Stimulated activated CD8-positive, alpha-beta memory T cell treated with anti-CD3 and anti-CD28 coated beads, Interleukin-12 subunit alpha, Interleukin-12 subunit beta, amount 100 ng/mL, for 24 hours (primary cell): ENCODE data around the gene UFSP2.

Experiments
- DNase-seq: peaks from one replicate; pipeline ENCODE4 v3.0.0-alpha.2; 2020; ENCODE audit errors: extremely low read depth

The UFSP2 gene

GRCh38 chr4:185426960-185427688 is 1.4 kb upstream of the UFSP2 start:
- DNase-seq, result no peak

- no peak for DNase-seq
These were observed 688 bp downstream of the UFSP2 start for GRCh38 chr4:185424905-185425646.

- no peak for DNase-seq
These were observed 4.2 kb downstream of the UFSP2 start for GRCh38 chr4:185421366-185422124.

DNA sequence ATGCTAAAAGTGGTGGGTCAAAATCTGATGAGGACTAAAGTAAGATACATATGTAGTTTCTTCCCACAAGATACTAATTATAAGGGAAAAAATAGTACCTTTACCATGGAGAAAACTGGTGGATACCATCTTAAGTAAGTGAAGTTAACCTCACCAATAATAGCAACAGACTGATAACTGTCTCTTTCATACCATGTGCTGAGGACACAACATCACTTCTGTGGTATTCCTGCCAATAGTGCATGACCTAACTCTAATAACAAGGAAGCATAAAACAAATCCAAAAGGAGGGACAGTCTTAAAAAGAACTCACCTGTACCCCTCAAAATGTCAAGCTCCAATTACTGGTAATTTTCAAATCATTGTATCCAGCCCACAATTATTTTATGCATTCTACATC is 8.8 kb downstream of the UFSP2 start:
- DNase-seq, result no peak

DNA sequence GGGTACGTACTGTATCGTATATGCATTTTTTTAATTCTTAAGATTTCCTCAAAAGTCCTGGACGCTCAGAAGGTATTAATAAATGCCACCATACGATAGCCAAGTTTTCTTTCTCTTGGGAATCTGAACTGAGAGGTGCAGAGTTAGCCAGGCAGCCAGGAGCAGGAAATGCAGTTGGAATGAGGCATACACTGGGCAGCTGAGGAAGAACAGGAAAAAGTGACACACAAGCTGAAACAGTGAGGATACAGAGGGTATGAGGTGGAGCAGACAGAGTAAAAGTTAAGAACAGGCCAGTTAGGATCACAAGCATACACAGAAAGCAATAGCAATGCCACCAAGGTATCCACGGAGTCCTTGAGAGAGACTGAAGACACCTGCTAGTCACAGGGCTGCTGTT is 13.4 kb downstream of the UFSP2 start:
- no peak for DNase-seq

DNA sequence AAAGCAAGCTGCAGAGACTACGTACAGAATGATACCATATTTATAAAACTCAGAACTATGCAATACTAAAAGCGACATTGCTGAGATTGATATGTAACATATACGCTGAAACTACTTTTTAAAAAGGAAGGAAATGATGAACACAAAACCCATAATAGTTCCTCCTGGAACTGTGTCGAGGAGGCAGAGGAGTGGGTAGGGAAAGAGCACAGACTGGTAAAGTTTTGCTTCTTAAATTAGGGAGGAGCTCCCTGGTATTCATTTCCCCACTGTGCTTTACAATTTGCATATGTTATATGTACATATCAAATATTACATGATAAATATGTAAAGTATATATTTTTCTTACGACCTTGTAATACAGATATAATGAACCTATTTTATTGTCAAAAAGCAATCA is 13.9 kb downstream of the UFSP2 start:
- no peak for DNase-seq

DNA sequence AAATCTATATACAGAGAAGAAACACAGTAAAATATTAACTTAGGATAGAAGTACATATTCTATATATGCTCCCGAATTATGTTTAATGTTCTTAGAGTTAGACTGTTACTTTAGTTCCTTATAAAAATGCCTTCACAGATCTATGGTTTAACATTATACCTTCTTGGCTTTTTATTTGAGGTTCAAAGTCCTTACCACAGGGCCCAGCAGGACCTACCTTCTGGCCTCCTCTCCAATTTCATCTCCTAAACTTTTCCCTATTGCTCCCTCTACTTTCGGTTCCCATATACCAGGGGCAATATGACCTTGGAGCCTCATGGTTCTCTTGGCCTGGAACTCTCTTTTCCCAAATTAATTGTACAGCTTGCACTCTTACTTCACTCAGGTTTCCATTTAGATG is 17.3 kb downstream of the UFSP2 start:
- no peak for DNase-seq

DNA sequence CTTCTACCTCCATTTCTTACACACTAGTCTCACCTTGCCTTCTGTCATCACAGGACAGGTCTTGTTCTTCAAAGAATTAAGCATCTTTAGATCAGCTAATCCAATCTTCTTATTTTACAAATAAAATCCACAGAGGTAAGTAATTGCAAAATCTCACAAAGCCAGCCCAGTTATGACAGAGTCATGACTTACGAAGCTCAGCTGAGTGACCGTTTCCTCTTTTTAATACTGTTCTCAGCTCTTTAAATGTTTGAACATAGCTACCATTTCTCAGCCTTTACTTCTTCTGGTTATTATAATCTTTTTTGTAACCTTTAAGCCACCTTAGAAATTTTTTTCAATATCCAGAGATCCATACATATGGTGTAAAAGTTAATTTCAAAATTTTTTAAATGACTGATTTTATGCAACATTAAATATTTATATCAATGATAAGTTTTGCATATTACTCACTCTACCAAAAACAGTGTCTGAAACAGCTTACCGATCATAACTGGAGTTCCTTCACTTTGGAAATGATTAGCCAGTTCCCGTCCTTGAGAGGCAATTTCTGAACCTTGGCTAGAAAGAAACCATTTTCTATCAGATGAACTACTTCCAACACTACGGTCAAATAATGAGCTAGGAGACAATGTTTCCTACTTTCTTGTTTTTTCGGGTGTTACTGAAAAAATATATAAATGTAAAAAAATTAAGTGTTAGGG is 20.3 kb downstream of the UFSP2 start:
- DNase-seq, result no peak

GRCh38 chr4:185404031-185404430 is 21.7 kb downstream of the UFSP2 start:
- DNase-seq, result no peak

GRCh38 chr4:185399466-185399865 is 26.3 kb downstream of the UFSP2 start:
- DNase-seq, result no peak

DNA sequence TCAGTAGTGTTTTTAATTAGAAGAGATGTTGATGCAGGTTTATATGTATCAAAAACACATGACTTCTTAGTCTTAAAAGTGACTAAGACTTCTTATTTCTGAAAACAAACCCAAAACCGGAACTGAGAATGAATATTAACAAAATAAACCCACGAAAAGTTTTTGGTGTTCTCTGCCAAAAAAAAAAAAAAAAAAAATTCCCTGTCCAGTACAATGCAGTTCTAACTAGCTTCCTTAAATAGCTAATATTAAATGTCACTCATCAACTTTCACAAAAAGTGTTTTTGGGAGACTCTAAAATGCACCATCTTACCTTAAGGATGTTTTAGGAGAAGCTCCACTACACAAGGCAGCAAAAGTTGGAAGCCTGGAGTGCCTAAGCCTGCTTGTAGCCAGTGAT is 27.1 kb downstream of the UFSP2 start:
- DNase-seq, result no peak

GRCh38 chr4:185396724-185397385 is 28.9 kb downstream of the UFSP2 start, which contains the start of gene ANKRD37:
ANKRD37 (plus strand) TSS chr4:185396841; CDS start chr4:185396924, 83 bp downstream.
- DNase-seq, result no peak

- DNase-seq, result peak; percentile 88
These were observed 29.6 kb downstream of the UFSP2 start for GRCh38 chr4:185395956-185396723.

DNA sequence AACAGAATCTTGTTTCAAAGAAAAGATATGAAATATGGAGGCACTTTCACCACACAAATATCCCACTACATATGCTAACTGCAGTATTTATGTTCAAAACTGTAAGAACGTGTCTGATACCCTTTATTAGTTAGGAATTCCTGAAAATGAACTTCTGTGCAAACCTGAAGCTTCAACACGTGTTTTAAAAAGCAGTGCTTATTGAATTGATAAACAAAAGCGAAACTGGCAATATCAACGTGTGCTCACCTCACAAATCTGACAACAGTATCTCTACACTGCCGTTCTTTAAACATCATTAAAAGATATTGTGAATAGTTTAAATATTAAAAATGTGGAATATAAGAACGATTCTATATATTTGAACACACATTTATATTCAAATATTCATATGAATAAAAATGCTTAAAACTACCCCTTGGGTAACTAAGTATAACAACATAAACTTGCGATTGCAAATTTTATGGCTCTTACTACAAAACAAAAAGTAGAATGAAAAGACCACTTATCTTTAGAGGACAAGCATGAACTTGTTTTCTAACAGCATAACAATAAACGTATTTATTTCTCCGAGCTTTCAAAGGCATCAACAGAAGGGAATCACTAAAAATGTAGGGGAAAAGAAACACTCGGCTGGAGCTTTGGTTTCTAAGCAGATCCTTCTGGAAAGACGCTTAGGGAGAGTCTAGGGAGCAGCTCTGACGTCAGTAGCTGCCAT is 30.4 kb downstream of the UFSP2 start, which contains the start of gene LRP2BP:
TSS of gene LRP2BP (minus strand) at position 687 of the 718 bp plus-strand sequence. CDS start 17,738 bp downstream, outside the sequence.
- no peak for DNase-seq

DNA sequence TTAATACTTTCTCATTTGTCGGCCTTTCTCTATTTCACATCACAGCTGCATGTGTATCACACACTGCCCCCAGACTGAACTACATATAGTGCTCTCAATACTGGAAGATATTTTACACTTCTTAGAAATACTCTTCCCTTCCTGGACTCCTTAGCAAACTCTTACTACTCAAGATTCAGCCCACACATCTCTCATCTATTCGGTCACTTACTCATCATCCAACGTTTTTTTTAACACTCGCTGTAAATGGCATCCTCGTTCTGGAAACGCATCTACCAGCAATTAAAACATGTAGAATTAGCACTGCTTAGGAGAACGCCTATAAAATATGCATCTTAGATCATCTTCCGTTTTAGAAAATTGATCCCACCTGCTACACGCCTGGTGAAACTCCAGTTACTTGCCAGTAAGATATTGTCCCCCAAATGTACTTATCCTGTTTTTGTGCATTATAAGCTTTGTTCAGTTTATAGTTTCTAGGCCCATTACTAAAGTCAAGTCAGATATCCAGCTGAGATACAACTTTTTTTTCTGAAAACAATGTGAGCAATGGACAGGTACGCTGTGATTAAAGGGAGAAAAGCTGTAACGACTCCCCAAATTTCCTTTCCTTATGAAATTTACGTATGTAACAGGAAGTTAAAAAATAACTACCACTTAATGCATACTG is 31.1 kb downstream of the UFSP2 start:
- DNase-seq, result no peak

DNA sequence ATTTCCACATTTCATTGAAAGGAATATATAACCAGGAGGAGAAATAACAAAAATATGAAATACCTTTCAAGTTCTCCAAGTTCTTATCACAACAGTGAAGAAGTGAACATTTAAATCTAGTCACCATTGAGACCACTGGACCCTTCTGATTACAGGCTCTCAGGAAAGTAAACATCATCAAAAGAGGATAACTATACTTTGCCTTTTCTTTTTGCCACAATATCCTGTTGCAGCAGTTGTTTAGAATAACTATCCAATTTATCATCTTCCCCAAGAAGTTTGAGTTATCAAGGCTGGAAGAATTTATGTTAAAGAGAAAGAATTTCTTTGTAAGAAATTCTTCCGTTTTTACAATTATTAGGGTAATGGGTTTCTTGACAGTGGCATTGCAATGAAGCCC is 33.6 kb downstream of the UFSP2 start:
- DNase-seq, result no peak

GRCh38 chr4:185390941-185391340 is 34.8 kb downstream of the UFSP2 start:
- DNase-seq, result no peak

GRCh38 chr4:185387957-185388356 is 37.8 kb downstream of the UFSP2 start:
- DNase-seq, result no peak

DNA sequence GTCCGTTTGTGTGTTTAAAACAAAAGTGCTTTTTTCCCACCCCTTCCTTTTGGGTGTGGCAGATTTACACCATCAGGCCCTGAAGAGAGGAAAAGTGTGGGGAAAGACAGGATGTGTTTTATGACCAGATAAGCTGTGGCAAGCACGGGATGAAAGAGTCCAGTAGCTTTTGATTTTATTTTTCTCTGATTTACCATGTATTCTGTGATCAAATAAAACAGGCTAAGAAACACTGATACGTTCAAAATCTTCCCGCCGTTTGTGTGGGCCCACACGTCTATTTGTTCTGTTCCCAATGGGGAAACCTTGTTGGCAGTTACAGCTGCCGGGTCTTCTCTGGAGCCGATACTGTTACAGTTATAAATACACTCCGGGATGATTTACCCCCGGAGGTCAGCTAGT is 40.8 kb downstream of the UFSP2 start:
- no peak for DNase-seq
